Measurements from ENCODE around the gene UCP2.

DNA sequence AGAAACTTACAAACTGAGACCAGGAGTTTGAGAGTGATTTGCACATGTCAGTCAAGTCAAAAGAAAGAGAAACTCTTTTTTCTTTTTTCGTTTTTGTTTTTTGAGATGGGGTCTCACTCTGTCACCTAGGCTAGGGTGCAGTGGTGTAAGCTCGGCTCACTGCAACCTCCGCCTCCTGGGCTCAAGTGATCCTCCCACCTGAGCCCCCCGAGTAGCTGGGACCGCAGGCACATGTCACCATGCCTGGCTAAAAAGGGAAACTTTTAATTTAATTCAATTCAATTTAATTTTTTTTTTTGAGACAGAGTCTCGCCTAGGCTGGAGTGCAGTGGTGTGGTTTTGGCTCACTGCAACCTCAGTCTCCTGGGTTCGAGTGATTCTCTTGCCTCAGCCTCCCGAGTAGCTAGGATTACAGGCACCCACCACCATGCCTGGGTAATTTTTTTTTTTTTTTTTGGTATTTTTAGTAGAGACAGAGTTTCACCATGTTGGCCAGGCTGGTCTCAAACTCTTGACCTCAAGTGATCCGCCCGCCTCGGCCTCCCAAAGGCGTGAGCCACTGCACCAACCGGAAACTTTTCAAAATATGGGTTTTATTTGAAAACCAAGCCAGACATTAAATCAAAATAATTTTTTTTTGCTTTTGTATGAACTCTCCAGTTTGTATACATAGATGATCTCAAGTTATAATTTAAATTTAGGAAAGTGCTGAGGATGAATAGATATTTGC, 16.4 kb upstream of the UCP2 start:
- TF ChIP-seq, protein P1, sequence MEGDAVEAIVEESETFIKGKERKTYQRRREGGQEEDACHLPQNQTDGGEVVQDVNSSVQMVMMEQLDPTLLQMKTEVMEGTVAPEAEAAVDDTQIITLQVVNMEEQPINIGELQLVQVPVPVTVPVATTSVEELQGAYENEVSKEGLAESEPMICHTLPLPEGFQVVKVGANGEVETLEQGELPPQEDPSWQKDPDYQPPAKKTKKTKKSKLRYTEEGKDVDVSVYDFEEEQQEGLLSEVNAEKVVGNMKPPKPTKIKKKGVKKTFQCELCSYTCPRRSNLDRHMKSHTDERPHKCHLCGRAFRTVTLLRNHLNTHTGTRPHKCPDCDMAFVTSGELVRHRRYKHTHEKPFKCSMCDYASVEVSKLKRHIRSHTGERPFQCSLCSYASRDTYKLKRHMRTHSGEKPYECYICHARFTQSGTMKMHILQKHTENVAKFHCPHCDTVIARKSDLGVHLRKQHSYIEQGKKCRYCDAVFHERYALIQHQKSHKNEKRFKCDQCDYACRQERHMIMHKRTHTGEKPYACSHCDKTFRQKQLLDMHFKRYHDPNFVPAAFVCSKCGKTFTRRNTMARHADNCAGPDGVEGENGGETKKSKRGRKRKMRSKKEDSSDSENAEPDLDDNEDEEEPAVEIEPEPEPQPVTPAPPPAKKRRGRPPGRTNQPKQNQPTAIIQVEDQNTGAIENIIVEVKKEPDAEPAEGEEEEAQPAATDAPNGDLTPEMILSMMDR (IDR thresholded peaks at IDR 0.05), result no peak
- TF ChIP-seq EP300 (IDR thresholded peaks at IDR 0.05), result no peak
